Endodermal cell (in vitro differentiated cells): ENCODE results near the gene PRRG3. TPM values are rescaled to one million over a fixed set of nuclear protein-coding genes. Genes with fewer than 3 reads are reported as not detected.

Source experiments
- DNase-seq: peaks from one replicate; pipeline ENCODE4 v3.0.0-alpha.2; 2017
- H3K27ac ChIP-seq: 2 replicates; pipeline ENCODE4 v1.5.1; 2013; ENCODE audit warnings: mild to moderate bottlenecking, low read depth, low read length, moderate library complexity
- H3K27me3 ChIP-seq: 2 replicates; pipeline ENCODE4 v1.6.1; 2013; ENCODE audit warnings: mild to moderate bottlenecking, low read length, moderate library complexity; ENCODE audit not compliant: insufficient read depth, control insufficient read depth, poor library complexity, severe bottlenecking
- H3K36me3 ChIP-seq: 2 replicates; pipeline ENCODE4 v1.7.0; 2013; ENCODE audit warnings: mild to moderate bottlenecking, low read length, moderate library complexity; ENCODE audit not compliant: control insufficient read depth, insufficient read depth
- H3K4me1 ChIP-seq: one replicate; pipeline ENCODE4 v1.7.0; 2013; ENCODE audit warnings: low read length; ENCODE audit not compliant: control insufficient read depth, insufficient read depth
- H3K4me3 ChIP-seq: 2 replicates; pipeline ENCODE4 v1.5.1; 2013; ENCODE audit warnings: mild to moderate bottlenecking, low read length, moderate library complexity
- H3K9ac ChIP-seq: 2 replicates; pipeline ENCODE4 v1.6.1; 2013; ENCODE audit warnings: mild to moderate bottlenecking, low read length, moderate library complexity; ENCODE audit not compliant: poor library complexity, severe bottlenecking; ENCODE audit errors: extremely low read depth
- H3K9me3 ChIP-seq: 2 replicates; pipeline ENCODE4 v1.6.1; 2013; ENCODE audit warnings: mild to moderate bottlenecking, low read length, moderate library complexity; ENCODE audit not compliant: control insufficient read depth
- H3K27ac Mint-ChIP-seq: 2 replicates; pipeline ENCODE4 v1.8.0; 2020; ENCODE audit warnings: mixed read lengths
- H3K27me3 Mint-ChIP-seq: 2 replicates; pipeline ENCODE4 v1.8.0; 2021; ENCODE audit warnings: mild to moderate bottlenecking, mixed read lengths; ENCODE audit not compliant: insufficient read depth
- H3K36me3 Mint-ChIP-seq: 2 replicates; pipeline ENCODE4 v1.8.0; 2020; ENCODE audit warnings: low read depth, mixed read lengths
- H3K4me1 Mint-ChIP-seq: 2 replicates; pipeline ENCODE4 v1.8.0; 2020; ENCODE audit warnings: mixed read lengths
- H3K4me3 Mint-ChIP-seq: 2 replicates; pipeline ENCODE4 v1.8.0; 2020; ENCODE audit warnings: mild to moderate bottlenecking, moderate library complexity, mixed read lengths
- H3K9me3 Mint-ChIP-seq: 2 replicates; pipeline ENCODE4 v1.8.0; 2020; ENCODE audit warnings: mild to moderate bottlenecking, mixed read lengths
- CTCF ChIP-seq: fragments of 200-600 bp; sonication (generic); conservative IDR thresholded peaks from 2 replicates; pipeline ENCODE4 v1.5.0; 2021; ENCODE audit warnings: antibody characterized with exemption, mild to moderate bottlenecking
- WGBS, 2 experiments: methylation state at CpG; one replicate each; pipeline versions ENCODE4 v1.1.5 to v1.1.7; 2013; ENCODE audit warnings: missing lambda C conversion rate in 2 of 2, mixed read lengths in 1 of 2; ENCODE audit not compliant: insufficient coverage in 1 of 2, insufficient read length in 1 of 2; 5-methylcytosine and 5-hydroxymethylcytosine counted together
- total RNA-seq, 2 donors: library from RNA; stranded (reverse); fragmentation: NEBNext Ultra II Directional in 1 of 2; extraction: Animal tissue kit (Norgen Biotek cat#: 25700) in 1 of 2; gene quantifications; 2 replicates in 1 of 2; 3 replicates in 1 of 2; pipeline ENCODE4 v1.2.1, GENCODE V29; 2021

The PRRG3 gene
- total RNA-seq, 2 donors from 2014 or later = 4.8 to 11.4 TPM

GRCh38 chrX:151723156-151723760, 28.0 kb downstream of the PRRG3 start:
- H3K9me3 ChIP-seq = no peaks in the 10 kb centered on the region
- Mint-ChIP-seq H3K9me3 (peaks cover 66% of the 10 kb centered on the region), H3K4me3 (no peak overlapping the region), H3K27ac (no peak overlapping the region), H3K4me1 (peaks cover 2% of the 10 kb centered on the region), H3K27me3 (no peaks in the 10 kb centered on the region), H3K36me3 (no peaks in the 10 kb centered on the region)
- H3K4me1 ChIP-seq = no peaks in the 10 kb centered on the region
- WGBS, 2 experiments = 83 to 93% methylated on average over 2 to 7 of the region's 7 CpGs
- H3K4me3 ChIP-seq = no peak overlapping the region
- H3K9ac ChIP-seq = no peak overlapping the region
- no peaks in the 10 kb centered on the region for H3K36me3 ChIP-seq
- H3K27ac ChIP-seq = no peak overlapping the region
- no peak for DNase-seq
- no peak for TF ChIP-seq CTCF
- H3K27me3 ChIP-seq = no peaks in the 10 kb centered on the region

DNA sequence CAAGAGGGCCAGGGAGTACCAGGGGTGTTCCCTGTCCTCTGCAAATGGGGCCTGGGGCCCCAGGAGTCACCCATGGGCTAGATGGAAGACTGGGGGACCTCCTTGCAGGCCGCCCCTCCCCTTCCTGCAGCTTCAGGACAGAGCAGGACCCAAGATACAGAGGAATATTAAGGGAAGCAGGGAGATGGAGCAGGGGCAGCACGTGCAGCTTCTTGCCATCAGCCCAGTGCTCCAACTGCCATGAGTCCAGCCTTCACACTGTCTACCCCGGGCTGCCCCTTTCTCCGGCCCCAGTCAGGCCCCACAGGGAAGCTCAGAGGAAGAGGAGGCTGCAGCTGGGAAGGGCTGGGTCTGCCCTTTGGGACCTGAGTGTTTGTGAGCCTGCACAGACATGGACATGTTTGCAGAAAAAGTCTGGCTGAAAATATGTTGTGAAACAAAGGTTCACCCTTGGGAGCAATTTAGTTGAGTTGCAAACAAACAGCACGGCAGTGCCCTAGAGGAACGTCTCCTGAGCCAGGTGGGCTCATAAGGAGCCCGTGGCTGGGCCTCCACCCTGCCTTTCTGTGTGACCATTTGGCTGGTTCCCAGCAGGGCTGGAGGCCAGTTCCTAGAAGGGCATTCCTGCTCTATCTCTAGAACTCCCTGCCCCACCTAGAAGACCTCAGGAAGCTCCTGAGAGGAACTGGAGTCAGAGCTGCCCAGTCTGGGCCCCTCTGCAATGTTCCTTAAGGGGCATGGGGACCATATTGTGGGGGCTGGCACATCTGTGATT, 29.5 kb downstream of the PRRG3 start:
- H3K9me3 ChIP-seq = no peaks in the 10 kb centered on the region
- no peaks in the 10 kb centered on the region for H3K36me3 ChIP-seq
- no peak overlapping the region for H3K9ac ChIP-seq
- no peak overlapping the region for H3K4me3 Mint-ChIP-seq
- DNase-seq = no peak
- H3K27me3 ChIP-seq = no peaks in the 10 kb centered on the region
- no peak overlapping the region for H3K4me3 ChIP-seq
- peaks cover 69% of the 10 kb centered on the region for H3K9me3 Mint-ChIP-seq
- no peaks in the 10 kb centered on the region for H3K27me3 Mint-ChIP-seq
- WGBS, 2 experiments = 84% methylated on average over 7 of the region's 7 CpGs; no CpG with 5 or more reads in 1 of the 2 experiments
- no peaks in the 10 kb centered on the region for H3K4me1 ChIP-seq
- no peak overlapping the region for H3K27ac Mint-ChIP-seq
- no peak for TF ChIP-seq CTCF
- H3K27ac ChIP-seq = no peak overlapping the region
- peaks cover 2% of the 10 kb centered on the region for H3K4me1 Mint-ChIP-seq
- H3K36me3 Mint-ChIP-seq = no peaks in the 10 kb centered on the region

DNA sequence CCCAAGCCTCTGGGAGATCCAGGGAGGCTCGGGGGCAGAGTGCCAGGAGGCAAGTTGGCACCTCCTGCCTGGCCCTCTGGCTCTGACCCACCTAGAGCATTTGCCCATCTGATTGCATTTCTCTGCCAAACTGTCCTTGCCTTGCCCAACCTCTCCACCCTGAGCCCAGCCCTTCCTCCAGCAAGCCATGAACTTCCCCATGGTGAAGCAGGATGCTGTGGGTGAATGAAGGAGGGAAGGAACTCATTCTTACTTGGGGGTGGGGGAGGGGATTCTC, 30.0 kb downstream of the PRRG3 start:
- no peak overlapping the region for H3K4me3 Mint-ChIP-seq
- Histone ChIP-seq H3K27ac (no peak overlapping the region), H3K9me3 (no peaks in the 10 kb centered on the region), H3K4me3 (no peak overlapping the region), H3K4me1 (no peaks in the 10 kb centered on the region), H3K36me3 (no peaks in the 10 kb centered on the region), H3K27me3 (no peaks in the 10 kb centered on the region), H3K9ac (no peak overlapping the region)
- 89% methylated on average over 1 of the region's 1 CpG; no CpG with 5 or more reads in 1 of the 2 experiments for WGBS, 2 experiments
- H3K4me1 Mint-ChIP-seq = peaks cover 2% of the 10 kb centered on the region
- no peaks in the 10 kb centered on the region for H3K27me3 Mint-ChIP-seq
- H3K27ac Mint-ChIP-seq = no peak overlapping the region
- H3K9me3 Mint-ChIP-seq = peaks cover 67% of the 10 kb centered on the region
- no peak for DNase-seq
- no peaks in the 10 kb centered on the region for H3K36me3 Mint-ChIP-seq
- TF ChIP-seq CTCF = no peak
